GM12878 (cell line): ENCODE data around the gene PIK3C3. TPM values are rescaled to one million over a fixed set of nuclear protein-coding genes. Genes with fewer than 3 reads are reported as not detected.
A peak's percentile ranks its signal among the peaks of the same experiment; 100 is the strongest.

Experiments
- ASH2L ChIP-seq: fragments of 300-600, 200-600 bp; sonication (generic); IDR thresholded peaks from 2 replicates; pipeline ENCODE4 v1.6.1; 2017; ENCODE audit warnings: low read depth, mild to moderate bottlenecking, borderline replicate concordance
- CBFB ChIP-seq: IDR thresholded peaks from 2 replicates; pipeline ENCODE4 v1.6.1; 2016; ENCODE audit warnings: antibody characterized with exemption, low read depth
- CREM ChIP-seq: IDR thresholded peaks from 2 replicates; pipeline ENCODE4 v1.6.1; 2014; ENCODE audit warnings: antibody characterized with exemption, low read depth
- E4F1 ChIP-seq: fragments of 450-650 bp; IDR thresholded peaks from 2 replicates; pipeline ENCODE4 v1.6.1; 2018; ENCODE audit warnings: borderline replicate concordance, mild to moderate bottlenecking; ENCODE audit not compliant: partially characterized antibody
- EED ChIP-seq: sonication (generic); IDR thresholded peaks from 2 replicates; pipeline ENCODE4 v1.6.1; 2016; ENCODE audit warnings: antibody characterized with exemption, low read depth
- EGR1 ChIP-seq, 2 experiments: IDR thresholded peaks; 1 replicate in 1 of 2; 2 replicates in 1 of 2; pipeline ENCODE4 v1.6.1; 2011 to 2012; ENCODE audit warnings: low read depth in 2 of 2, low read length in 2 of 2, borderline replicate concordance in 1 of 2, mild to moderate bottlenecking in 1 of 2, moderate library complexity in 1 of 2
- EP300 ChIP-seq, 2 experiments: fragments of 150-350 bp in 1 of 2; IDR thresholded peaks; 2 replicates each; pipeline ENCODE4 v1.6.1; 2011 to 2012; ENCODE audit warnings: low read depth in 2 of 2, low read length in 2 of 2, borderline replicate concordance in 1 of 2, improper control_type of control experiment in 1 of 2, inconsistent platforms in 1 of 2; ENCODE audit not compliant: control insufficient read depth in 1 of 2
- GATAD2B ChIP-seq: fragments of 450-650 bp; conservative IDR thresholded peaks from 2 replicates; pipeline ENCODE4 v1.6.1; 2017; ENCODE audit warnings: low read depth, mild to moderate bottlenecking, moderate library complexity
- HDAC6 ChIP-seq: fragments of 200-600 bp; sonication (generic); IDR thresholded peaks from one replicate; pipeline ENCODE4 v1.8.0; 2017; ENCODE audit warnings: antibody characterized with exemption; ENCODE audit not compliant: unreplicated experiment
- KAT2A ChIP-seq: conservative IDR thresholded peaks from 2 replicates; pipeline ENCODE4 v1.6.1; 2011; ENCODE audit warnings: low read depth, low read length; ENCODE audit not compliant: control insufficient read depth
- RELA ChIP-seq: fragments of 450-650 bp; IDR thresholded peaks from 2 replicates; pipeline ENCODE4 v1.8.0; 2014; ENCODE audit warnings: borderline replicate concordance; ENCODE audit not compliant: partially characterized antibody
- RELB ChIP-seq: fragments of 450-650 bp; IDR thresholded peaks from 2 replicates; pipeline ENCODE4 v1.6.1; 2017; ENCODE audit warnings: low read depth, mild to moderate bottlenecking, moderate library complexity
- SIX5 ChIP-seq: IDR thresholded peaks from 2 replicates; pipeline ENCODE4 v1.6.1; 2011; ENCODE audit warnings: mild to moderate bottlenecking, low read depth, low read length, moderate library complexity; ENCODE audit not compliant: severe bottlenecking
- SREBF1 ChIP-seq: IDR thresholded peaks from 2 replicates; pipeline ENCODE4 v1.6.1; 2012; ENCODE audit warnings: mild to moderate bottlenecking, low read length
- STAT3 ChIP-seq: IDR thresholded peaks from 2 replicates; pipeline ENCODE4 v1.6.1; 2011; ENCODE audit warnings: low read depth, low read length, improper control_type of control experiment
- YY1 ChIP-seq: IDR thresholded peaks from 2 replicates; pipeline ENCODE4 v1.6.1; 2011; ENCODE audit warnings: low read depth, mild to moderate bottlenecking, low read length
- ZNF274 ChIP-seq: IDR thresholded peaks from one replicate; pipeline ENCODE4 v1.8.0; 2011; ENCODE audit not compliant: insufficient read length, insufficient read depth
- ZNF592 ChIP-seq: fragments of 450-650 bp; IDR thresholded peaks from 2 replicates; pipeline ENCODE4 v1.6.1; 2017; ENCODE audit warnings: mild to moderate bottlenecking, moderate library complexity
- ZSCAN29 ChIP-seq: fragments of 450-650 bp; IDR thresholded peaks from 2 replicates; pipeline ENCODE4 v1.6.1; 2017; ENCODE audit warnings: mild to moderate bottlenecking, moderate library complexity
- ZZZ3 ChIP-seq: IDR thresholded peaks from 2 replicates; pipeline ENCODE4 v1.6.1; 2011; ENCODE audit warnings: low read depth; ENCODE audit not compliant: control insufficient read depth, insufficient read length
- polyA plus RNA-seq, 11 experiments: library from polyadenylated mRNA; depleted of rRNA in 4 of 11; unstranded in 6 of 11; stranded (reverse) in 5 of 11; fragments of >200 nt; fragmentation: Nextera tagmentation in 4 of 11; fragmentation: Illumina TruSeq in 1 of 11; extraction: Ambion mirVana in 4 of 11; extraction: Trizol in 1 of 11; gene quantifications; 1 replicate in 1 of 11; 2 replicates in 10 of 11; pipeline versions ENCODE4 v1.2.1 to v1.2.3, GENCODE V29; 2011 to 2016; ENCODE audit warnings: inconsistent platforms in 2 of 11, missing spikeins in 2 of 11, low read depth in 1 of 11
- total RNA-seq, 4 experiments: library from RNA; depleted of rRNA in 3 of 4; stranded (reverse); fragments of >200 nt in 3 of 4; fragmentation: Illumina TruSeq in 1 of 4; extraction: Trizol in 1 of 4; gene quantifications; 2 replicates each; pipeline versions ENCODE4 v1.2.1 to v1.2.3, GENCODE V29; 2013 to 2021
- TF ChIP-seq, protein P1 (sequence below): fragments of 450-650 bp; IDR thresholded peaks from 2 replicates; pipeline ENCODE4 v1.6.1; 2014; ENCODE audit warnings: mild to moderate bottlenecking

Gene PIK3C3
- total and polyA plus RNA-seq, 10 of the 15 experiments (the other 5 are each of a cell fraction or from before 2014, with no cell fraction given), result 14.4 to 131 (median 32.4) TPM

GRCh38 chr18:42025974-42026625, 71.1 kb downstream of the PIK3C3 start (continued):
- no peak for TF ChIP-seq YY1
- TF ChIP-seq EGR1 (IDR thresholded peaks at IDR 0.05; ENCODE audit: borderline replicate concordance in 1 of 2, low read depth in 2 of 2, low read length in 2 of 2), result no peak
- no peak for TF ChIP-seq ZSCAN29
- no peak for TF ChIP-seq E4F1
- TF ChIP-seq ZZZ3, result no peak
- 0 out of 2 replicates have a peak, but pooled peaks have one; percentile 51 for TF ChIP-seq SREBF1
- TF ChIP-seq ZNF274, result no peak
- TF ChIP-seq CBFB, result no peak
- TF ChIP-seq EP300 (IDR thresholded peaks at IDR 0.05; ENCODE audit: borderline replicate concordance in 1 of 2, control insufficient read depth in 1 of 2, low read depth in 2 of 2, low read length in 2 of 2), result peak; percentile 86 to 93
- TF ChIP-seq KAT2A, result no peak
- TF ChIP-seq SIX5, result no peak
- peak; percentile 79 for TF ChIP-seq EED
- no peak for TF ChIP-seq HDAC6
- TF ChIP-seq STAT3, result no peak
- TF ChIP-seq RELA, result no peak
- TF ChIP-seq CREM, result peak; percentile 78
- peak; percentile 56; the same call in 1 of the 2 replicates for TF ChIP-seq RELB
- TF ChIP-seq ASH2L, result no peak
- TF ChIP-seq ZNF592, result no peak
- TF ChIP-seq, protein P1, sequence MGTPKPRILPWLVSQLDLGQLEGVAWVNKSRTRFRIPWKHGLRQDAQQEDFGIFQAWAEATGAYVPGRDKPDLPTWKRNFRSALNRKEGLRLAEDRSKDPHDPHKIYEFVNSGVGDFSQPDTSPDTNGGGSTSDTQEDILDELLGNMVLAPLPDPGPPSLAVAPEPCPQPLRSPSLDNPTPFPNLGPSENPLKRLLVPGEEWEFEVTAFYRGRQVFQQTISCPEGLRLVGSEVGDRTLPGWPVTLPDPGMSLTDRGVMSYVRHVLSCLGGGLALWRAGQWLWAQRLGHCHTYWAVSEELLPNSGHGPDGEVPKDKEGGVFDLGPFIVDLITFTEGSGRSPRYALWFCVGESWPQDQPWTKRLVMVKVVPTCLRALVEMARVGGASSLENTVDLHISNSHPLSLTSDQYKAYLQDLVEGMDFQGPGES, result no peak
- 0 out of 2 replicates have a peak, but pooled peaks have one; percentile 33 for TF ChIP-seq GATAD2B
